Breast epithelium (tissue), 3 donors: ENCODE data around the gene C1QTNF1.

ENCODE experiments used
- POLR2A ChIP-seq: fragments of 450-650 bp; IDR thresholded peaks from one replicate; pipeline ENCODE4 v1.6.1; 2016; ENCODE audit warnings: antibody characterized with exemption, mild to moderate bottlenecking, moderate library complexity
- POLR2AphosphoS5 ChIP-seq, 3 donors: sonication (generic); formaldehyde crosslinking; IDR thresholded peaks; one replicate each; pipeline ENCODE4 v1.6.1; 2017; ENCODE audit warnings: antibody characterized with exemption in 3 of 3
- TF ChIP-seq, protein P1 (sequence below), 3 donors: fragments of 450-650 bp; IDR thresholded peaks; one replicate each; pipeline ENCODE4 v1.5.1; 2016 to 2017; ENCODE audit warnings: antibody characterized with exemption in 3 of 3, mild to moderate bottlenecking in 3 of 3, moderate library complexity in 3 of 3

DNA sequence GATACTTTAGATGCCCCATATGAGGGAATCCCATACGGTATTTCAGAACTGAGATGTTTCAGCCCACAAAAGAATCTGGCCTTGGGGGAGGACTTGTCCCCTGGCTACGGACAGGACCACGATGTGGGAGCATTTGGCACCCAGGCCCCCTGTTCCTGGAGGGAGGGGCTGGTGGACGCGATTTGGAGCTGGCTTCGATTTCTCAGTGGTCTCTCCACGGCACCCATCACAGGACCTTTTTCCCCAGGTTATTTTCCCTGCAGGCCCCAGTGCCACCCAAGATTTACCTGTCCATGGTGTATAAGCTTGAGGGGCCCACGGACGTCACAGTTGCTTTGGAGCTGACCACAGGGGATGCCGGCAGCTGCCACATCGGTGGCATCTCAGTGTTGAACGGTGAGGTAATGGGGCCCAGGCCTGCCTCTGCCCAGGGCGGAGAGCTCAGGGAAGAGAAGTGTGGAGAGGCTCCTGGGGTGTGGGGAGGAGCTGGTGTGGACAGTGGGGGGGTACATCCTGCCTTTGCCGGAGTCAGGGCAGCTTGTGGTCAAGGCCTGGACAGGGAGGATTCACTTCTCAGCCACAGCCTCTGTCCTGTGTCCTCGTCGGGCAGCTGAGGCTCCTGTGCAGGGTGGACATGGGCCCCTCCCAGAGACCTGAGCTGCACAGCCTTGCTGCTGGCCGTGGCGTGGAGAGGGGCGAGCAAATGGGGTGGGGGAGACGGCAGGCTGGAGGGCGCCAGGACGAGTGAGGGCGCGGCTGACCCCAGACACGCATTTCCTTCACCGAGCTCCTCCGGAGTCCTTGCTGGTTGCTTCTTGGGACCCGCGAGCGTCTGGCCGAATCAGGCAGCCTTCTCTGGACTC lies 60.6 kb downstream of the C1QTNF1 start:
- TF ChIP-seq, protein P1, sequence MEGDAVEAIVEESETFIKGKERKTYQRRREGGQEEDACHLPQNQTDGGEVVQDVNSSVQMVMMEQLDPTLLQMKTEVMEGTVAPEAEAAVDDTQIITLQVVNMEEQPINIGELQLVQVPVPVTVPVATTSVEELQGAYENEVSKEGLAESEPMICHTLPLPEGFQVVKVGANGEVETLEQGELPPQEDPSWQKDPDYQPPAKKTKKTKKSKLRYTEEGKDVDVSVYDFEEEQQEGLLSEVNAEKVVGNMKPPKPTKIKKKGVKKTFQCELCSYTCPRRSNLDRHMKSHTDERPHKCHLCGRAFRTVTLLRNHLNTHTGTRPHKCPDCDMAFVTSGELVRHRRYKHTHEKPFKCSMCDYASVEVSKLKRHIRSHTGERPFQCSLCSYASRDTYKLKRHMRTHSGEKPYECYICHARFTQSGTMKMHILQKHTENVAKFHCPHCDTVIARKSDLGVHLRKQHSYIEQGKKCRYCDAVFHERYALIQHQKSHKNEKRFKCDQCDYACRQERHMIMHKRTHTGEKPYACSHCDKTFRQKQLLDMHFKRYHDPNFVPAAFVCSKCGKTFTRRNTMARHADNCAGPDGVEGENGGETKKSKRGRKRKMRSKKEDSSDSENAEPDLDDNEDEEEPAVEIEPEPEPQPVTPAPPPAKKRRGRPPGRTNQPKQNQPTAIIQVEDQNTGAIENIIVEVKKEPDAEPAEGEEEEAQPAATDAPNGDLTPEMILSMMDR (IDR thresholded peaks at IDR 0.05): no peak
- no peak for TF ChIP-seq POLR2A
- no peak for TF ChIP-seq POLR2AphosphoS5 (IDR thresholded peaks at IDR 0.05)
